ENCODE results near the gene SGSH.
"Not testable (repeated sequence)": the region's sequence is repeated elsewhere in the genome, so short reads cannot be mapped to it uniquely, and the experiment has no call there.

The SGSH gene

DNA sequence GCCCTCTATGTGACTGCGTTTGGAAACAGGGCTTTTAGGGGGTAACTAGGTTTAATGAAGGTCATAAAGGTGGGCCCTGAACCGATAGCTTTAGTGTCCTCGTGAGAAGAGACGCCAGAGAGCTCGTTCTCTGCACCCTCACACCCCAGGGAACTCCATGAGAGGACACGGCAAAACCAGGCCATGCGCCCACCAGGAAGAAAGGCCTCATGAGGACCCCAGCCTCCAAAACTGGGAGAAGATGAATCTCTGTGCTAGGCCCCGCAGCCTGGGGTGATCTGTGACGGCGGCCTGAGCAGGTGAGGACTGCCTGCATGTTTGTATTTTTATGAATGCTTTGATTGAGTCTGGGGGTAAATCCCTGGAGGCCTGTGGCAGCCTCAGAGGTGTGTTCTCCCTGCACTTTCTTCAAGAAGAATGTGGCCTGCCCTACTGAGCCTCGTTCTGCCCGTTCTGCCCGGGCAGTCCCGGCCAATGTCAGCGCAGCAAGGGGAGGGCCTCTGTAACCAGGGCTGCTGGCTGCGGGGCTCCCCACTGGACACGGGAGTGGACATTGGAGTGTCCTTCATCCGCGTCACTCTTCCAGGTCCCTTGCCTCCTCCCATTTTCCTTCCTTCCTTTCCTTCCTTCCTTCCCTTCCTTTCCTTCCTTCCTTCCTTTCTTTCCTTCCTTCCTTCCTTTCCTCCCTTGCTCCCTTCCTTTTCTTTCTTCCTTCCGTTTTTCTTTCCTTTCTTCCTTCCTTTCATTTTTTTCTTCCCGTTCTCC is 33.7 kb upstream of the SGSH start:
- no peak for DNase-seq (ENCODE audit: low read depth)

DNA sequence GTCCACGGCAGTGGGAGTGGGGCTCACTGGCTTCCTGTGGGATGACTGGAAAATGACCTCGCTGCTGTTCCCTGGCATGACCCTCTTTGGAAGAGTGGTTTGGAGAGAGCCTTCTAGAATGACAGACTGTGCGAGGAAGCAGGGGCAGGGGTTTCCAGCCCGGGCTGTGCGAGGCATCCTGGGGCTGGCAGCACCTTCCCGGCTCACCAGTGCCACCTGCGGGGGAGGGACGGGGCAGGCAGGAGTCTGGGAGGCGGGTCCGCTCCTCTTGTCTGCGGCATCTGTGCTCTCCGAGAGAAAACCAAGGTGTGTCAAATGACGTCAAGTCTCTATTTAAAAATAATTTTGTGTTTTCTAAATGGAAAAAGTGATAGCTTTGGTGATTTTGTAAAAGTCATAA is 32.7 kb upstream of the SGSH start:
- DNase-seq (ENCODE audit: low read depth), result peak; percentile 72

DNA sequence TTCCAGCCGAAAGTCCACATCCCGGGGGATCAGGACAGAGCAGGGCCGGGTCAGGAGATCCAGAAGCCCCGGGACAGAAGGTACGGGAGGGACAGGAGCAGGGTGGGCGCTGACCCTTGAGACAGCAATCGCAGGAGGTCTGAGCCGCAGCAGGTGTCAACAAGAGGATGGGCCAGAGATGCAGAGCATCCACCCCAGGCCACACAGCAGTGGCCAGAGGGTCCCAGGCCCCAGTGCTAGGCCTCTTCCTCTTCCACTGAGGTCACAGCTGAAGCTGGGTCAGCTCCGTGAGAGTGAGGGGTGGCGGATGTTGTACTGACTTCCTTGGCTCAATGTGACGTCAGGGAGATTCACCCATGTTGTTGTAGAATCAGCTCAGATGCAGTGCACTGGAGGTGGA is 31.8 kb upstream of the SGSH start:
- DNase-seq (ENCODE audit: low read depth), result no peak

DNA sequence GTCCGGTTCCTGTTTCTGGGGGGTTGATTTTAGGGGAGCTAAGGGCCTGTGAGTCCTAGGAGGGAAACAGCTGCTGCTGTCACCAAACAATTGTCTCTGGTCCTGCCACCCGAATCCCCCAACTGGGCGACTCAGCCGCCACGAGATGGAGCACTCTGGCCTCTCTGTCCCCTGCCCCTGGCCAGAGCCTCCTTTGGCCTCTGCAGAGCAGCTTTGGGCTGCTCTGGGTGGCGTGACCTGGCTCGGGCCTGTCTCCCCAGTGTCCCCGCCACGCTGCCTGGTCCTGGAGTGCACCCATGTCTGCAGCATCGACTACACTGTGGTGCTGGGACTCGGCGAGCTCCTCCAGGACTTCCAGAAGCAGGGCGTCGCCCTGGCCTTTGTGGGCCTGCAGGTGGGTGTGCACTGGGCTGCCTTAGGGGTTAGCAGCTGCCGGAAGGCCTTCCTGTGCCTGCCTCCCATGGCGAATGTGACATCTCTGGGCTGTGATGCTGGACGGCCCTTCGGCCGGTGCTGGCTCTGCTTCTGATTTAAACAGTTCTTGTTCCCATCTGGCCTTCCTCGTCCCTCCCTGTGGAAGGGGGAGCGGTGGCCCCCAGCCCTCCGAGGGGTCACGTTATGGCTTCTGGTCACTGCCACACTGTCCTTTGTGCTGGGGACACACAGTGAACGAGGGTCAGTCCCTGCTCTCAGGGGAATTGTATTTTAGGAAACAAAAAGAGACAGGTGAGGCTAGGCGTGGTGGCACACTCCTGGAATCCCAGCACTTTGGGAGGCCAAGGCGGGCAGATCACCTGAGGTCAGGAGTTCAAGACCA is 29.0 kb upstream of the SGSH start:
- DNase-seq (ENCODE audit: low read depth), result no peak

DNA sequence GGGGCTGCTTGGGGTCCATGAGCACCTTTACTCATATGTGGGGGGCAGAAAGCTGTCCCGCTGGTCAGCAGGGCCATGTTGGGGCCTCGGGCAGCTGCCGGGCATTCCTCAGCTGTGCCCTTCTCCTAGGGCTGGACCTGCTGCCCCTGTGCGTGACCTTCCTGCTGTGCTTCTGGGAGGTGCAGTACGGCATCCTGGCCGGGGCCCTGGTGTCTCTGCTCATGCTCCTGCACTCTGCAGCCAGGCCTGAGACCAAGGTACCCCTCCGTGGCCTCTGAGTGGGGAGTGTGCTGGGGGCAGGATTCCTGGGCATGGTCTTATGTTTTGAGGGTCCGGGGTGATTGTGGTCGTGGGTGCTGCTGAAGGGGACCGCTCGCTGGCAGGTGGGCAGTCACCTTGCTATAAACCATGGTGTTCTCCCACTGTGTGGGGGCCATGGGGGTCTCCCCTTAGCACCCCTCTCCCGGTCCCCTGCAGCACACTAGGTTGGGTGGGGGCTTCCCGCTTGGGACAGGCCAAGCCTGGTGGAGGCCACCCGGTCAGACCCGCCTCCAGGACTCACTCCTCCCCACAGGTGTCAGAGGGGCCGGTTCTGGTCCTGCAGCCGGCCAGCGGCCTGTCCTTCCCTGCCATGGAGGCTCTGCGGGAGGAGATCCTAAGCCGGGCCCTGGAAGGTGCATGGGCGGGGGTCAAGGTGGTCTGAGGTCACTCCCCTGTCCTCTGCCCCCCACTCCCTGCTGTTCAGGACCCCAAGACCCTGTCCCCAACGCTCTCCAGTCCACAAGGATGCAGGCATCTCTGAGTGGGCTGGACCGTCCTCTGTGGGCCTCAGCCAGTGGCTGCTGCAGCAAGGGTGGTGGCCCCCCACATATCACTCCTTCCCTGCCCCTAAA is 28.1 kb upstream of the SGSH start:
- no peak for DNase-seq (ENCODE audit: low read depth)

DNA sequence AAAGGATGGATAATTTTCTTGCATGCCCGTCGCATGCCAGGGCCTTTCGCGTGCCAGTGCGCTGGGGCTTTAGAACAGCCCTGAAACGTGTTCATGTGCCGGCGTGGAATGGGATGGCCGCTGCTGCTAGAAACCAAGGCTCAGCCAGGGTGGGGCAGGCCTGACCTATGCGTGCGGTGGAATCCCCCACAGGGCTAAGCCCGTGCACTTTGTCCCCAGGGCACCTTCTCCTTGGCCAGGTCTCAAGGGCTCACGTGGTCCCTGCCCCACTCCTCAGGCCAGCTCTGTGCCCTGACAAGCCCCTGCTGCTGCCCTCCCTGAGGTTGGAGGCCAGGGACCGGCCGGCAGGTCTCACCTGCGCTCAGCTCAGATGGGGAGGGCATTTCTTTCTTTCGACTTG is 27.4 kb upstream of the SGSH start:
- no peak for DNase-seq (ENCODE audit: low read depth)

DNA sequence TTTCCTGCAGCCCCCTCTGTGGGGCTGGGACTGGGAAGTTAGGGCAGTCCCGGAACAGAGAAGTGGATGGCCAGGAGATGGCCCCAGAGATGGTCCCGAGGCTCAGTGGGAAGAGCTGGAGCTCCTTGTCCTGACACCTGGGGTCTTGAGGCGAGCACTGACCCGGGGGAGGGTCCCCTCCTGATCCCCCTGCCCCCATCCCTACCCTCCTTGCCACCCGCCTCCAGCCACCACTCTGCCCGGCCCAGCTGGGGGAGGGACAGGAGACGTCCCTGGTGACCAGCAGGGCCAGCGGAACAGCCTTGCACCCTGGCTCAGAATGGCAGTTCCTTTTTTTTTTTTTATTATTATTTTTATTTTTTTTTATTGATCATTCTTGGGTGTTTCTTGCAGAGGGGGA is 26.6 kb upstream of the SGSH start:
- DNase-seq (ENCODE audit: low read depth), result no peak

DNA sequence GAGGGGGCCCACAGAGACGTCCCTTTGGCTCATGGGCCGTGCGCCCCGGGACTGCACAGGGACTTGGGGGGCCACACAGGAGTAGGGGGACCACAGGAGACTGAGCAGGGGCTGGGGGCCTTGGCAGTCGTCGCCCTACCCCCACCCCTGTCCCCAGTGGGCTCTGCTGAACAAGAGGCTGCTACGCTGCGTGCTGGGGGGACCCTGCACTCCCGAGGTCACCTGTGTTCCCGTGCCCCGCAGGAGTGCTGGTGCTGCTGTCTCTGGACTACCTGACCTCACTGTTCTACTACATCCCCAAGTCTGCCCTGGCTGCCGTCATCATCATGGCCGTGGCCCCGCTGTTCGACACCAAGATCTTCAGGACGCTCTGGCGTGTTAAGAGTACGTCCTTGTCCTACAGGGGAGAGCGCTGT is 26.1 kb upstream of the SGSH start:
- DNase-seq (ENCODE audit: low read depth), result no peak

DNA sequence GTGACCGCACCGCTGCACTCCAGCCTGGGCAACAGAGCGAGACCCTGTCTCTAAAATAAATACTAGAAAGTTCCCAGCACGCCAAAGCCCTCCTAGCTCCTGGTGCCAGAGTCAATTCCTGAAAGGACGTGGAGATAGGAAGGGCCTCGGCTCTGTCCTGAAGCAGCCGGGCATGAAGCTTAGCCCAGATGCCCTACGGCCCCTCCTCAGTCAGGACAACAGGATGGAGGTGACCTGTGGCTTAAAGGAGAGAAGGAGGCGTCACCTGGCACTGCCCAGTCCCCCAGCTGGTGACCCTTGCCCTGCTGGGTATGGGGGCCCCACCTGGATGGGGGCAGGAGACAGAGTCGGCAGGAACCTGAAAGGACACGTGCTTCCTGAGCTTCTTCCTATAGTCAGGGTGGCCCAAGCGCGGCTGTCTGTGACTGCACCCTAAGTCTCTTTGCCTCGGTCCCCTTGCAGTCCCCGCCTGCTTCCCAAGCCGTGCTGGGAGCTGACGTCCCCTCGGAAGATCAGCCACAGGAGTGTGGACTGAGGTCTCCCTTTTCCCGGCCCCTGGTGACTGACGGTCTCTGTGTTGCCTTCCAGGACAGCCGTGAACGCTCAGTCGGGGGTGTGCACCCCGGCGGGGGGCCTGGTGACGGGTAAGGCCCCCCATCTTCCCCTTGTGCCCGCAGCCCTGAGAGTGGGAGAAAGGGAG is 25.6 kb upstream of the SGSH start:
- no peak for DNase-seq (ENCODE audit: low read depth)

DNA sequence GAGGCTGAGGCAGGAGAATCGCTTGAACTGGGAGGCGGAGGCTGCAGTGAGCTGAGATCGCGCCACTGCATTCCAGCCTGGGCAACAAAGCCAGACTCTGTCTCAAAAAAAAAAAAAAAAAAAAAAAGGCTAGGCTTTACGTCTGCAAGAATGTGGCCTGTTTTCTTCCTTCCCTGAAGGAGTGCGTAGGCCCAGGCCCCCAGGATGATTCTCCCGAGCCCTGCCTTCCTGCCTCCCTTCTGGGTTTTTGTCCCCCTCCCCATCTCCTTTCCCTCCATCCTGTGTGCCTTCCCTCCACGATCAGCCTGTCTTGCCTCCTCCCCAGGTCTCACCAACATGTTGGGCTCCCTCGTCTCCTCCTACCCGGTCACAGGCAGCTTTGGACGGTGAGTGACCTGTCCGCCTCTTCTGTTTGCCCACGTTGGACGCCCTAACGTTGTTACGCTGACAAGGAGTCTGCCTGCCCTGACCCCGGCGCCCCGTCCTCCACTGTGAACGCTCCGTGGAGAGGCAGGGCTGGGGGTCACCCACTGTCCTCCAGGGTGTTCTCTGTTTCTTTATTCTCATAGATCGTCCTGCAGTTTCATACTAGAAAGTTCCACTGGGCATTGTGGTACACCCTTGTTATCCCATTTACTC is 24.9 kb upstream of the SGSH start:
- DNase-seq (ENCODE audit: low read depth), result no peak

DNA sequence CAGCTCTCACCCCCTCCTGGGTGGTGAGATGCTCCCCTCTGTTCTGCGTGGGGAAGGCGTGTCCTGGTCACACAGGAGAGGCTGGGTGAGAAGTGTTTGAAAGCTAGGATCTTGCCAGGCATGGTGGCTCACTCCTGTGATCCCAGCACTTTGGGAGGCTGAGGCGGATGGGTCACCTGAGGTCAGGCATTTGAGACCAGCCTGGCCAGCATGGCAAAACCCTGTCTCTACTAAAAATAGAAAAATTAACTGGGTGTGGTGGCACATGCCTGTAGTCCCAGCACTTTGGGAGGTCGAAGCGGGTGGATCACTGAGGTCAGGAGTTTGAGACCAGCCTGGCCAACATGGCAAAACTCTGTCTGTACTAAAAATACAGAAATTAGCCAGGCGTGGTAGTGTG is 24.3 kb upstream of the SGSH start:
- DNase-seq (ENCODE audit: low read depth), result not testable (repeated sequence)

DNA sequence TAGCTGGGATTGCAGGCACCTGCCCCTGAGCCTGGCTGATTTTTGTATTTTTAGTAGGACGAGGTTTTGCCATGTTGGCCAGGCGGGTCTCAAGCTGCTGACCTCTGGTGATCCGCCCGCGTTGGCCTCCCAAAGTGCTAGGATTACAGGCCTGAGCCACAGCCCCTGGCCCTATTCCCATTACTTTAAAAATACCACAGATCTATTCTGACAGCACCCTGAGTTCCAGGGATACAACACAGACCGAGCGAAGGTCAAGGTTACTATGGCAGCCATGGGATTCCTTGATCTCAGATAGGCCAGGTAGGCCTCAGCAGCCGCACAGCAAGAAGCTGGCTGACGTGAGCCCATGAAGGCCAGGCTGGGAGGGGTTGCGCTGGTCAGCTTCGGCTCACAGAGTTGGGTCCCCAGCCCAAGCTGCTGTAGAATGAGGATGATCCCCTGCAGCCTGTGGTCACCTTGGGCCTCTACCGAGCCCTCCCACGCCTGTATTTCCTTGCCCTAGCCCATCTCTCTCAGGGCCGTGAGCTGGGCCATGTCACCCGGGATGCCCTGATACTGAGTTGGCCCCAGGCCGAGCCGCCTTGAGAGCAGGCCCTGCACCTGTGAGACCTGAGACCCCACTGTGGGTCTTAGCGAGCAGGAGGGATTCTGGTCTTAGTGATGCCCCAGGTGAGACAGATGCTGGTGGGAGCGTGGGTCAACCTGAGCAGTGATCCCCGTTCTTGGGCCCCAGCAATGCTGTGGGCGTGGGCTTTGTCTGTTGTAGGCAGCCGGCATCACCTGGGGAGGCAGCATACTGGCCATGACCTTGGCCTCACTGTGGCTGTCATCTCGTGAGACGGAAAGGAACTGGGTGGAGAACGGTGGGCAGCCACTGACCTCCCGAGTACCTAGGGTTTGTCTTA is 23.6 kb upstream of the SGSH start:
- no peak for DNase-seq (ENCODE audit: low read depth)

DNA sequence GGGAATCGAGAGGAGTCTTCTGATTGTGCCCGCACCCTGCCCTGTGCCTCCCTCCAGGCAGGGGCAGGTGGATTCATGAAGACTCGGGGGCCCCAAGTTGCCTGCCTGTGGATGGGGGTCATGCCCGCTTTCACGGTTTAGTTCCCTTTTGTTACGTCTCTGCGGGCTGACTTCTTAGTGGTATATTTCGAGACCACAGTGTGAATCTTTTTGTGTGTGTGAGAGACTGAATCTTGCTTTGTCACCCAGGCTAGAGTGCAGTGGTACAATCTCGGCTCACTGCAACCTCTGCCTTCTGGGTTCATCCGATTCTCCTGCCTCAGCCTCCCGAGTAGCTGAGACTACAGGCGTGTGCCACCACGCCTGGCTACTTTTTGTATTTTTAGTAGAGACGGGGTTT is 22.4 kb upstream of the SGSH start:
- DNase-seq (ENCODE audit: low read depth), result no peak

DNA sequence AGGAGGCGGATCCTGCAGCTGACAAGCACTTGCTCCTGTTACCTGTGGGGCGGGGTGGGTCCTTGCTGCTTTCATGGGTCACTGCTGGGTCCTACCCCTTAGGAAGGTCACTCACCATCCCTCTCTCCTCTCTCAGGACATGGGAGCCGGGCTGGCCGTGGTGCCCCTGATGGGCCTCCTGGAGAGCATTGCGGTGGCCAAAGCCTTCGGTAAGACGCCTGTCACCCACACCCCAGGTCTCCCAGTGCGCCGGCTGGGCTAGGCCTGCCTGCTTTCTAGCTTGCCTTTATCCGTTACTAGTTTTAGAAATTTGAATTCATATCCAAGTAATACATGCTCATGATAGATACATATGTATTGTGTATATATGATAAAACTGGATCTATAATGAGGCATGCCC is 17.3 kb upstream of the SGSH start:
- DNase-seq (ENCODE audit: low read depth), result no peak

DNA sequence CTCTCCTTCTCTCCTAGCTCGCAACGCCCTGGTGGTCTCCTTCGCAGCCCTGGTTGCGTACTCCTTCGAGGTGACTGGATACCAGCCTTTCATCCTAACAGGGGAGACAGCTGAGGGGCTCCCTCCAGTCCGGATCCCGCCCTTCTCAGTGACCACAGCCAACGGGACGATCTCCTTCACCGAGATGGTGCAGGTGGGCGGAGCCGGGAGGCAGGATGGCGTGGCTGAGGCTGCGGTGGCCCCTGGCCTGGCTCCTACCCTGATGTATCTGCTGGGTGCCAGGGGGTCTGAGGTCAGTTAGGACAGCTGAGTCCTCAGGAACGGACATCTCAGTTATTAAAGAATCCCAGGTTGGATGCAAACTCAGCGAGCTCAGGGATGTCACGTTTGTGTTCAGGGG is 16.8 kb upstream of the SGSH start:
- DNase-seq (ENCODE audit: low read depth), result no peak

DNA sequence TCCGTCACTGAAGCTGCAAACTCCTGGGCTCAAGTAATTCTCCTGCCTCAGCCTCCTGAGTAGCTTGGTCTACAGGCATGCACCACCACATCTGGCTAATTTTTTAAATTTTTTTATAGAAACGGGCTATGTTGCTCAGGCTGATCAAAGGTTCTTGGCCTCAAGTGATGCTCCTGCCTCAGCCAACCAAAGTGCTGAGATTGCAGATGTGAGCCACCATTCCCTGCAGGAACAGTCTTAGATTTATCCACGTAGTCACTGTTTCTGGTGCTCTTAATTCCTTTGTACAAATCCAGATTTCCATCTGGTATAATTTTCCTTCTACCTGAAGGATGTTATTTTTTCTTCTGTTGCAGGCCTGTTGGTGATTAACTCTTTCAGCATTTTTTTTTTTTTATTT is 13.1 kb upstream of the SGSH start:
- no peak for DNase-seq (ENCODE audit: low read depth)

DNA sequence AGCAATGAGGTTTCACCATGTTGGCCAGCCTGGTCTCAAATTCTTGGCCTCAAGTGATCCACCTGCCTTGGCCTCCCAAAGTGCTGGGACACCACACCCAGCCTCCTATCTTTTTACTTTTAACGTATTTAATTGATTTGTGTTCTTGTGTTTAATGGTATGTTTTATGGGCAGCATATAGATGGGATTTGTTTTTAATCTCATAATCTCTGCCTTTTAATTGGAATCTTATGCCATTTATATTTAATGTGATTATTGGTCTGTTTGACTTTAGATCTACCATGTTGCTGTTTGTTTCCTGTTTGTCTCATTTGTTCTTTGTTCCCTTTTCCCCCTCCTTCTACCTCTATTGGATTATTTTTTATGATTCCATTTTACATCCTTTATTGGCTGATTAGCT is 12.3 kb upstream of the SGSH start:
- no peak for DNase-seq (ENCODE audit: low read depth)

DNA sequence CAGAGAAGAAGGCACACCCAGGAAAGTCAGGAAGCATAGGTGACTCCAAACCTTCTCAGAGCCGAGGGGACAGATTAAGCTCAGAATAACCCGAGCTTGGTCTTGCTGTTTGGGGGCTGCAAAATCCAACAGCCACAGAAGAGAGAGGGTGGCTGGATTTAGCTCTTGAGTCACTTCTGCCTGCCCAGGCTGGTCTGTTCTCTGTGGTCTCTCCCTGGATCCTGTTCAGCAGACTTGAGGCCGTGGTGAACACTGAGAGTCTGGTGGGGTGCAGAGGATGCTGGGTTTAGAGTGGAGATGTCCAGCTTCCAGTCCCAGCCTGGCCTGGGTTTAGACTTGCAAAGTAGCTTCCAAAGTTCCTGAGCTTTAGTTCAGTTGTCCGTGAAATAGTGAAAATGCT is 8.9 kb upstream of the SGSH start:
- no peak for DNase-seq (ENCODE audit: low read depth)

DNA sequence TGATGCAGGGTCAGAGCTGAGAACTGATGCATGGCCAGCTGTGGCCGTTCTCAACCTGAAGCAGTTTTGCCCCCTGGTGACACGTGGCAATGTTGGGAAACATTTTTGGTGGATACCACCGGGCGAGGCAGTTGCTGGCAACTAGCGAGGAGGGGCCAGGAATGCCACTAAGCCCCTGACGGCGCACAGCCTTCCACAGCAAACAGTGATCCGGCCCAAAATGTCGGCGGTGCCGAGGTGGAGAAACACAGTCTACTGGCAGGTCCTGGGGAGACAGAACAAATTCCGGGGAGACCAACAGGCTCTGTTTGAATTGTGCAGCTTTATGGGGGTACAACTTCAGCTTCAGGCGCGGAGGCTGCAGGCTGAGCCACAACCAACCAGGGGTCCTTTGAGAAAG is 8.3 kb upstream of the SGSH start:
- no peak for DNase-seq (ENCODE audit: low read depth)

DNA sequence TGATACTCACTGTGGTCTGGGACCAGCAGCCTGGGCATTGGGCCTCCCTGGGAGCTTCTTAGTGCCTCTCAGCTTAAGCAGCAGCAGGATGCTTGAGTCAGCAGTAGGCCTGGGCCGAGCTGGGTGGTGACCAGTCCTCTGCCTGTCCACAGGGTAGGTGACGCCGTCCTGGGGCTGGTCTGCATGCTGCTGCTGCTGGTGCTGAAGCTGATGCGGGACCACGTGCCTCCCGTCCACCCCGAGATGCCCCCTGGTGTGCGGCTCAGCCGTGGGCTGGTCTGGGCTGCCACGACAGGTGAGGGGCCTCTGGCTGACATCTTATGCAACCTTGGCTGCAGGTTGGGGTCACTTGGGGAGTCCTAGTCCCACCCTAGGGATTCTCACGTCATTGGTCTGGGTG is 7.5 kb upstream of the SGSH start:
- no peak for DNase-seq (ENCODE audit: low read depth)

DNA sequence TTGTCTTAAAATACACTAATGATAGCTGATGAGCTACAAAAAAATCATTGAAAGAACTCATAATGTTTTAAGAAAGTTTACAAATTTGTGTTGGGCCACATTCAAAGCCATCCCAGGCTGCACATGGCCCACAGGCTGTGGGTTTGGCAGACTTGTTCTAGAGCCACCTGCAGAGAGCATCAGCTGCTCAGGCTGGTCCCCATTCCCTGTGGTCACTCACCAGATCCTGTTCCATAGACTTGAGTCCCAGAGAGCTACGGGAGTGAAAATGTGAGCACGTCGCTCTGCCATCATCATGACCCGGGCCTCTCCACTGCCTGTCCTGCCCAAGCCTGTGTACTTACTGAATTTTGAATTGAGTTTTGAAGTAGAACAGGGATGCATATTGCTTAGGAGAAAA is 7.0 kb upstream of the SGSH start:
- no peak for DNase-seq (ENCODE audit: low read depth)

Data from stimulated activated CD8-positive, alpha-beta memory T cell treated with anti-CD3 and anti-CD28 coated beads, Interleukin-15, amount 100 ng/mL, for 1 hour (primary cell).